Measurements from ENCODE around the gene POLR1A. TPM values are rescaled to one million over a fixed set of nuclear protein-coding genes. Genes with fewer than 3 reads are reported as not detected.

POLR1A gene
- total and polyA plus RNA-seq, 7 experiments from 2014 or later: 2.9 to 44.4 (median 19.0) TPM

- peaks cover 0 to 4% (median 0%) of the 10 kb centered on the region in 11 donors for H3K9me3 Mint-ChIP-seq
- Histone ChIP-seq H3K27me3 (ENCODE audit: control insufficient read depth in 2 of 2, insufficient read depth in 2 of 2, low read length in 2 of 2) (no peaks in the 10 kb centered on the region), H3K36me3 (ENCODE audit: control insufficient read depth in 2 of 3, insufficient read depth in 3 of 3, low read length in 3 of 3) (no peaks in the 10 kb centered on the region), H3K27ac (ENCODE audit: low read depth, low read length) (peak overlapping the region; percentile 66), H3K4me1 (ENCODE audit: control insufficient read depth in 2 of 2, insufficient read depth in 2 of 2, low read length in 2 of 2) (peaks cover 55 to 58% of the 10 kb centered on the region in 2 donors), H3K4me3 (ENCODE audit: low read length) (peak overlapping the region; percentile 33), H3K9me3 (ENCODE audit: control insufficient read depth in 2 of 3, low read length in 3 of 3) (no peaks in the 10 kb centered on the region)
- H3K4me1 Mint-ChIP-seq: peaks cover 37 to 85% (median 71%) of the 10 kb centered on the region in 7 donors
- intact Hi-C loops (cut with micrococcal nuclease): loop anchor here (2.0 to 5.0 kb wide), 4 partner anchors 66 to 146 kb away; partner anchors contain the start of gene ST3GAL5 (in 1 of the 2)
- peak overlapping the region; percentile 55 to 83 (median 66) for H3K4me3 Mint-ChIP-seq
- H3K27me3 Mint-ChIP-seq: no peaks in the 10 kb centered on the region
- H3K27ac Mint-ChIP-seq: peak overlapping the region; percentile 85 to 96 (median 93)
- peaks cover 0 to 22% (median 0%) of the 10 kb centered on the region in 5 donors for H3K36me3 Mint-ChIP-seq
- ChIA-PET CTCF (interaction anchor here (0.5 to 1.7 kb wide), 2 partner anchors 25 to 80 kb away, joined by 4 to 6 read pairs; no protein-coding TSS in a partner anchor), POLR2A (interaction anchor here (0.8 to 1.0 kb wide), 2 partner anchors 38 to 39 kb away, joined by 3 to 5 read pairs; no protein-coding TSS in a partner anchor)
- ATAC-seq (no peak), DNase-seq (peak in 4 of 9 donors; percentile 9 to 39 (median 25))
Observed at GRCh38 chr2:85998071-85998991, 107.4 kb downstream of the POLR1A start.

GRCh38 chr2:85997017-85997970, 108.4 kb downstream of the POLR1A start:
- Histone ChIP-seq H3K9me3 (ENCODE audit: control insufficient read depth in 2 of 3, low read length in 3 of 3) (no peaks in the 10 kb centered on the region), H3K27ac (ENCODE audit: low read depth, low read length) (no peak overlapping the region), H3K4me1 (ENCODE audit: control insufficient read depth in 2 of 2, insufficient read depth in 2 of 2, low read length in 2 of 2) (peaks cover 55 to 58% of the 10 kb centered on the region in 2 donors), H3K4me3 (ENCODE audit: low read length) (no peak overlapping the region), H3K36me3 (ENCODE audit: control insufficient read depth in 2 of 3, insufficient read depth in 3 of 3, low read length in 3 of 3) (no peaks in the 10 kb centered on the region), H3K27me3 (ENCODE audit: control insufficient read depth in 2 of 2, insufficient read depth in 2 of 2, low read length in 2 of 2) (no peaks in the 10 kb centered on the region)
- ChIA-PET POLR2A (interaction anchor here (1.0 kb wide), 2 partner anchors 39 to 108 kb away, joined by 3 to 5 read pairs; no protein-coding TSS in a partner anchor), CTCF (no interaction called here)
- Mint-ChIP-seq H3K36me3 (peaks cover 0 to 24% (median 0%) of the 10 kb centered on the region in 5 donors), H3K9me3 (peaks cover 0 to 5% (median 0%) of the 10 kb centered on the region in 11 donors), H3K4me3 (peak overlapping the region in 5 of 10 donors; percentile 13 to 67 (median 20)), H3K27me3 (no peaks in the 10 kb centered on the region), H3K27ac (peak overlapping the region in 8 of 9 donors; percentile 38 to 95 (median 86)), H3K4me1 (peaks cover 37 to 87% (median 71%) of the 10 kb centered on the region in 7 donors)
- intact Hi-C loops (cut with micrococcal nuclease): loop anchor here (5.0 kb wide), 3 partner anchors 65 to 145 kb away; no protein-coding TSS in a partner anchor
- ATAC-seq (no peak), DNase-seq (peak in 1 of 9 donors; percentile 18)

- ATAC-seq (no peak), DNase-seq (peak in 1 of 9 donors; percentile 18)
- H3K9me3 ChIP-seq (ENCODE audit: control insufficient read depth in 2 of 3, low read length in 3 of 3): no peaks in the 10 kb centered on the region
- no peak overlapping the region for H3K4me3 ChIP-seq (ENCODE audit: low read length)
- Mint-ChIP-seq H3K4me3 (no peak overlapping the region), H3K27ac (peak overlapping the region in 5 of 9 donors; percentile 36 to 95 (median 77)), H3K27me3 (no peaks in the 10 kb centered on the region), H3K9me3 (peaks cover 0 to 7% (median 0%) of the 10 kb centered on the region in 11 donors), H3K36me3 (peaks cover 0 to 22% (median 0%) of the 10 kb centered on the region in 5 donors), H3K4me1 (peaks cover 37 to 83% (median 69%) of the 10 kb centered on the region in 7 donors)
- ChIA-PET POLR2A (interaction anchor here (1.0 kb wide), 1 partner anchor 107 kb away, joined by 5 read pairs; no protein-coding TSS in a partner anchor), CTCF (no interaction called here)
- H3K27me3 ChIP-seq (ENCODE audit: control insufficient read depth in 2 of 2, insufficient read depth in 2 of 2, low read length in 2 of 2): no peaks in the 10 kb centered on the region
- H3K27ac ChIP-seq (ENCODE audit: low read depth, low read length): no peak overlapping the region
- intact Hi-C loops (cut with micrococcal nuclease): loop anchor here (5.0 kb wide), 3 partner anchors 64 to 144 kb away; no protein-coding TSS in a partner anchor
- H3K36me3 ChIP-seq (ENCODE audit: control insufficient read depth in 2 of 3, insufficient read depth in 3 of 3, low read length in 3 of 3): no peaks in the 10 kb centered on the region
- peaks cover 55 to 57% of the 10 kb centered on the region in 2 donors for H3K4me1 ChIP-seq (ENCODE audit: control insufficient read depth in 2 of 2, insufficient read depth in 2 of 2, low read length in 2 of 2)
Observed at GRCh38 chr2:85996591-85996990, 109.1 kb downstream of the POLR1A start.

- Mint-ChIP-seq H3K4me3 (peak overlapping the region in 1 of 10 donors; percentile 49), H3K9me3 (peaks cover 0 to 7% (median 0%) of the 10 kb centered on the region in 11 donors), H3K4me1 (peaks cover 33 to 76% (median 62%) of the 10 kb centered on the region in 7 donors), H3K36me3 (peaks cover 0 to 19% (median 0%) of the 10 kb centered on the region in 5 donors), H3K27me3 (no peaks in the 10 kb centered on the region), H3K27ac (peak overlapping the region in 1 of 9 donors; percentile 94)
- no peak for ATAC-seq
- no peak overlapping the region for H3K27ac ChIP-seq (ENCODE audit: low read depth, low read length)
- H3K27me3 ChIP-seq (ENCODE audit: control insufficient read depth in 2 of 2, insufficient read depth in 2 of 2, low read length in 2 of 2): no peaks in the 10 kb centered on the region
- no peaks in the 10 kb centered on the region for H3K9me3 ChIP-seq (ENCODE audit: control insufficient read depth in 2 of 3, low read length in 3 of 3)
- CTCF ChIA-PET: no interaction called here
- DNase-seq: peak in 1 of 9 donors; percentile 18
- H3K36me3 ChIP-seq (ENCODE audit: control insufficient read depth in 2 of 3, insufficient read depth in 3 of 3, low read length in 3 of 3): no peaks in the 10 kb centered on the region
- POLR2A ChIA-PET: interaction anchor here (1.0 kb wide), 1 partner anchor 106 kb away, joined by 5 read pairs; no protein-coding TSS in a partner anchor
- intact Hi-C loops (cut with micrococcal nuclease): loop anchor here (5.0 kb wide), 3 partner anchors 64 to 144 kb away; no protein-coding TSS in a partner anchor
- no peak overlapping the region for H3K4me3 ChIP-seq (ENCODE audit: low read length)
- H3K4me1 ChIP-seq (ENCODE audit: control insufficient read depth in 2 of 2, insufficient read depth in 2 of 2, low read length in 2 of 2): peaks cover 50 to 55% of the 10 kb centered on the region in 2 donors
Observed at GRCh38 chr2:85995648-85996529, 109.8 kb downstream of the POLR1A start.

- Histone ChIP-seq H3K27me3 (ENCODE audit: control insufficient read depth in 2 of 2, insufficient read depth in 2 of 2, low read length in 2 of 2) (no peaks in the 10 kb centered on the region), H3K27ac (ENCODE audit: low read depth, low read length) (no peak overlapping the region), H3K9me3 (ENCODE audit: control insufficient read depth in 2 of 3, low read length in 3 of 3) (no peaks in the 10 kb centered on the region), H3K36me3 (ENCODE audit: control insufficient read depth in 2 of 3, insufficient read depth in 3 of 3, low read length in 3 of 3) (no peaks in the 10 kb centered on the region), H3K4me3 (ENCODE audit: low read length) (no peak overlapping the region), H3K4me1 (ENCODE audit: control insufficient read depth in 2 of 2, insufficient read depth in 2 of 2, low read length in 2 of 2) (peaks cover 42 to 52% of the 10 kb centered on the region in 2 donors)
- peaks cover 25 to 71% (median 54%) of the 10 kb centered on the region in 7 donors for H3K4me1 Mint-ChIP-seq
- peaks cover 0 to 5% (median 0%) of the 10 kb centered on the region in 11 donors for H3K9me3 Mint-ChIP-seq
- ATAC-seq (no peak), DNase-seq (no peak)
- ChIA-PET POLR2A (no interaction called here), CTCF (interaction anchor here (0.5 kb wide), 1 partner anchor 47 kb away, joined by 3 read pairs; no protein-coding TSS in a partner anchor)
- intact Hi-C loops (cut with micrococcal nuclease): loop anchor here (1.0 to 5.0 kb wide), 5 partner anchors 43 to 143 kb away; no protein-coding TSS in a partner anchor
- H3K4me3 Mint-ChIP-seq: peak overlapping the region in 2 of 10 donors; percentile 22 to 49
- H3K27me3 Mint-ChIP-seq: no peaks in the 10 kb centered on the region
- H3K36me3 Mint-ChIP-seq: peaks cover 0 to 14% (median 0%) of the 10 kb centered on the region in 5 donors
- peak overlapping the region in 2 of 9 donors; percentile 41 to 94 for H3K27ac Mint-ChIP-seq
Observed at GRCh38 chr2:85994897-85995647, 110.6 kb downstream of the POLR1A start.
